Measurements from ENCODE around the gene SUMO3. TPM values are rescaled to one million over a fixed set of nuclear protein-coding genes. Genes with fewer than 3 reads are reported as not detected.

SUMO3 gene
- total and polyA plus RNA-seq, 2 of the 8 experiments (the other 6 are each of a cell fraction or from before 2014, with no cell fraction given), result 96.8 to 101 TPM

DNA sequence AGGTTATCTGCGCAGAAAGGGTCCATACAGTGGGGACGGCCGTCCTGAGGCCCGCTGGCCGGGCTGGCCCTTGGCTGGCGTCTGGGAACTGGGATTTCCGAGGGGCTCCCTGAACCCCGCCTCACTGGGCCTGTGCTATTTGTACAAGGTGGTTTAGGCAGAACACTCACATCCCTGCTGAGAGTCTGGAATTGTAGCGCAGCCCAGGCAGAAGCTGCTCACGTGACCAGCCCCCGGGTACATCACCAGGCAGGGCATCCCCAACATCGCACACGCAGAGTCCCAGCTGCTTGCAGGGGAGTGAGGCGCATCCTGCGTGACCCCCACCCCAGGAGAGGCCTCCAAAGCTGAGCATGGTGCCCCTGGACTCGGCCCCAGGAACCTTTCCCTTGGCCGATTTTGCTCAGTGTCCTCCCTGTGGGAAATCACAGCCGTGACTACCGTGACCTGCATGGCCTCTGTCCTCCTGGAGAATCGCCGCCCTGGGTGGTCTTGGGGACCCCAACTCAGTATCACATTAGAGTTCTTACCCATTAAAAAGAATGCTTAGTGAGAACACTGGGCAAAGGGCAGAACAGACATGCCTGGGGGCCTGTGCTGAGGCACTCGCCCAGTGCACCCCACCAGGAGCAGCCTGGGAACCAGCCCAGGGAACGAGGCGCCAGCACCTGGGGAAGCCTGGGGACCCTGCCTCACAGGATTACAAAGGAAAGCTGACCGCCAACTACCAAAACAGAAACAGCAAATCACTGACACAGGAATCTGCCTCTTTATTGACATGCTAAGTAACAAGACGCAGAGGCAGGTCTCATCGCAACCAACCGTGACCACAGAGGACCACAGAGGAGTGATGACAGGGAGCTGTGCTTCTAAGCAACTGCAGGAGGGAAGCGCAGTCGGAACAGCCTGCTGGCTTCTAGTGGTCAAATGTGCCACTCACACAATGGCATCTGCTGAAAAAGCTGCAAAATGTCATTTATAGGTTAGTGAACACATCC is 49.7 kb downstream of the SUMO3 start:
- Histone ChIP-seq H3K23ac (ENCODE audit: insufficient read length) (no peak overlapping the region), H2AFZ (ENCODE audit: low read length) (no peak overlapping the region), H4K20me1 (replicated peaks in 1 of 2; ENCODE audit: control insufficient read depth in 1 of 2, insufficient read depth in 2 of 2, low read length in 2 of 2) (peaks cover 4 to 7% of the 10 kb centered on the region in 2 experiments), H4K5ac (ENCODE audit: insufficient read length, low read depth, low read length) (peak overlapping the region; percentile 40), H2BK15ac (ENCODE audit: low read length) (no peak overlapping the region), H3K79me1 (ENCODE audit: low read depth, low read length) (peaks cover 3% of the 10 kb centered on the region; the same call in 1 of the 2 replicates), H3K36me3 (ENCODE audit: control insufficient read depth in 2 of 4, insufficient read depth in 4 of 4, low read length in 3 of 4) (peaks cover 8 to 22% (median 12%) of the 10 kb centered on the region in 4 experiments; a peak in 7 of 8 replicates), H3K9me3 (ENCODE audit: insufficient read depth in 2 of 2, low read depth in 1 of 2, low read length in 1 of 2) (no peaks in the 10 kb centered on the region), H3K79me2 (ENCODE audit: control insufficient read depth in 1 of 2, insufficient read depth in 2 of 2, low read length in 2 of 2) (no peaks in the 10 kb centered on the region; a peak in 1 of 4 replicates), H2BK5ac (ENCODE audit: low read depth, low read length) (peak overlapping the region; percentile 96; the same call in 1 of the 2 replicates), H2AK5ac (ENCODE audit: low read depth, low read length) (no peak overlapping the region), H2BK120ac (replicated peaks; ENCODE audit: low read depth, low read length) (no peak overlapping the region), H4K8ac (ENCODE audit: extremely low read depth, insufficient read depth, low read length) (peak overlapping the region; percentile 20), H3K27ac (ENCODE audit: low read depth, low read length) (peak overlapping the region; percentile 14; the same call in 1 of the 2 replicates), H3K56ac (replicated peaks; ENCODE audit: insufficient read length, low read depth, low read length) (no peak overlapping the region), H3K4me1 (replicated peaks in 1 of 4; ENCODE audit: control insufficient read depth in 3 of 4, insufficient read depth in 4 of 4, low read length in 3 of 4) (peaks cover 5 to 33% (median 22%) of the 10 kb centered on the region in 4 experiments), H3K4me3 (ENCODE audit: extremely low read depth in 1 of 4, insufficient read depth in 2 of 4, low read depth in 3 of 4, low read length in 4 of 4) (no peak overlapping the region), H3K23me2 (ENCODE audit: low read depth, low read length) (no peaks in the 10 kb centered on the region), H3K27me3 (replicated peaks in 1 of 4; ENCODE audit: control insufficient read depth in 3 of 4, extremely low read depth in 1 of 4, insufficient read depth in 3 of 4, low read length in 3 of 4) (no peaks in the 10 kb centered on the region; a peak in 1 of 7 replicates), H4K91ac (replicated peaks; ENCODE audit: insufficient read length, low read length) (peak overlapping the region; percentile 42), H3K9ac (replicated peaks in 1 of 4; ENCODE audit: extremely low read depth in 1 of 4, low read depth in 3 of 4, low read length in 3 of 4) (no peak overlapping the region), H2BK12ac (ENCODE audit: low read depth, low read length) (peak overlapping the region; percentile 88; the same call in 1 of the 2 replicates), H3K4me2 (ENCODE audit: insufficient read depth in 1 of 2, low read depth in 2 of 2, low read length in 2 of 2) (peak overlapping the region; percentile 25 to 26; a peak in 3 of 4 replicates), H2BK20ac (ENCODE audit: low read length) (no peak overlapping the region), H3K14ac (ENCODE audit: insufficient read length) (no peak overlapping the region), H3K4ac (replicated peaks; ENCODE audit: insufficient read length, low read depth, low read length) (peak overlapping the region; percentile 60), H3K18ac (ENCODE audit: extremely low read depth, low read length) (peak overlapping the region; percentile 48)
- ChIA-PET CTCF (ENCODE audit: partially characterized antibody) (interaction anchor here (0.6 to 2.8 kb wide), 10 partner anchors 15 to 262 kb away, joined by 3 to 11 read pairs (median 4); partner anchors contain the start of gene KRTAP10-12), POLR2A (ENCODE audit: partially characterized antibody) (interaction anchor here (0.7 to 2.3 kb wide), 12 partner anchors 9 to 104 kb away, joined by 3 to 8 read pairs (median 3); partner anchors contain the start of gene UBE2G2)
- WGBS, 2 experiments (ENCODE audit: extremely low coverage in 1 of 2, insufficient coverage in 1 of 2, insufficient read length in 1 of 2, insufficient replicate concordance in 2 of 2, low coverage in 1 of 2, low lambda C conversion rate in 2 of 2, missing lambda C conversion rate in 1 of 2), result 76% methylated on average over 30 of the region's 30 CpGs; no CpG with 5 or more reads in 1 of the 2 experiments
- TF ChIP-seq JUND (IDR thresholded peaks at IDR 0.05; ENCODE audit: low read length) (no peak), EGR1 (IDR thresholded peaks at IDR 0.05; ENCODE audit: borderline replicate concordance, low read depth, low read length) (no peak), PHF8 (conservative IDR thresholded peaks at IDR 0.05; ENCODE audit: low read depth, low read length) (no peak), KDM4A (IDR thresholded peaks at IDR 0.05; ENCODE audit: low read depth, low read length, severe bottlenecking) (no peak), SUZ12 (IDR thresholded peaks at IDR 0.05; ENCODE audit: low read length) (no peak), SIRT6 (IDR thresholded peaks at IDR 0.05; ENCODE audit: low read length) (no peak), JUN (IDR thresholded peaks at IDR 0.05; ENCODE audit: low read depth, low read length) (no peak), SIN3A (conservative IDR thresholded peaks at IDR 0.05 in 1 of 2, IDR thresholded peaks at IDR 0.05 in 1 of 2; ENCODE audit: low read depth in 1 of 2, low read length in 2 of 2) (no peak), FOSL1 (IDR thresholded peaks at IDR 0.05; ENCODE audit: insufficient read depth, low read depth, low read length) (no peak)
- DNase-seq (ENCODE audit: low read depth in 1 of 2, low spot score in 2 of 2), result no peak
- FAIRE-seq, result peak; percentile 76
